ENCODE results near the gene AMH.
"Not testable (repeated sequence)": the region's sequence is repeated elsewhere in the genome, so short reads cannot be mapped to it uniquely, and the experiment has no call there.

The AMH gene

GRCh38 chr19:2249010-2249866, at the start of gene AMH:
Gene AMH, plus strand, starts transcription at chr19:2249323. Its CDS starts 10 bp downstream, at chr19:2249333.
- DNase-seq (ENCODE audit: low read depth in 2 of 2), result no peak

- DNase-seq (ENCODE audit: low read depth in 2 of 2), result no peak
Observed at GRCh38 chr19:2199861-2200623, 49.1 kb upstream of the AMH start.

- DNase-seq (ENCODE audit: low read depth in 2 of 2), result not testable (repeated sequence)
Observed at GRCh38 chr19:2200624-2201294, 48.4 kb upstream of the AMH start.

GRCh38 chr19:2201473-2202148, 47.5 kb upstream of the AMH start:
- no peak for DNase-seq (ENCODE audit: low read depth in 2 of 2)

GRCh38 chr19:2202366-2202765, 46.8 kb upstream of the AMH start:
- DNase-seq (ENCODE audit: low read depth in 2 of 2), result no peak

- DNase-seq (ENCODE audit: low read depth in 2 of 2), result no peak
Observed at GRCh38 chr19:2207008-2207407, 42.1 kb upstream of the AMH start.

- DNase-seq (ENCODE audit: low read depth in 2 of 2), result peak in 1 of 2 donors; percentile 40
Observed at GRCh38 chr19:2207991-2208860, 40.9 kb upstream of the AMH start.

- no peak for DNase-seq (ENCODE audit: low read depth in 2 of 2)
Observed at GRCh38 chr19:2208975-2209374, 40.1 kb upstream of the AMH start.

GRCh38 chr19:2209408-2209807, 39.7 kb upstream of the AMH start:
- no peak for DNase-seq (ENCODE audit: low read depth in 2 of 2)

GRCh38 chr19:2210206-2210605, 38.9 kb upstream of the AMH start:
- no peak for DNase-seq (ENCODE audit: low read depth in 2 of 2)

- DNase-seq (ENCODE audit: low read depth in 2 of 2), result no peak
Observed at GRCh38 chr19:2210987-2211740, 38.0 kb upstream of the AMH start.

- no peak for DNase-seq (ENCODE audit: low read depth in 2 of 2)
Observed at GRCh38 chr19:2212861-2213711, 36.0 kb upstream of the AMH start.

- DNase-seq (ENCODE audit: low read depth in 2 of 2), result no peak
Observed at GRCh38 chr19:2213799-2214198, 35.3 kb upstream of the AMH start.

GRCh38 chr19:2214251-2214650, 34.9 kb upstream of the AMH start:
- no peak for DNase-seq (ENCODE audit: low read depth in 2 of 2)

GRCh38 chr19:2215281-2215751, 33.8 kb upstream of the AMH start:
- DNase-seq (ENCODE audit: low read depth in 2 of 2), result no peak

- DNase-seq (ENCODE audit: low read depth in 2 of 2), result no peak
Observed at GRCh38 chr19:2216361-2217225, 32.5 kb upstream of the AMH start.

- no peak for DNase-seq (ENCODE audit: low read depth in 2 of 2)
Observed at GRCh38 chr19:2217591-2217990, 31.5 kb upstream of the AMH start.

- DNase-seq (ENCODE audit: low read depth in 2 of 2), result no peak
Observed at GRCh38 chr19:2219726-2220125, 29.4 kb upstream of the AMH start.
